ENCODE results near the gene ZNF556.
A peak's percentile ranks its signal among the peaks of the same experiment; 100 is the strongest.

The ZNF556 gene

DNA sequence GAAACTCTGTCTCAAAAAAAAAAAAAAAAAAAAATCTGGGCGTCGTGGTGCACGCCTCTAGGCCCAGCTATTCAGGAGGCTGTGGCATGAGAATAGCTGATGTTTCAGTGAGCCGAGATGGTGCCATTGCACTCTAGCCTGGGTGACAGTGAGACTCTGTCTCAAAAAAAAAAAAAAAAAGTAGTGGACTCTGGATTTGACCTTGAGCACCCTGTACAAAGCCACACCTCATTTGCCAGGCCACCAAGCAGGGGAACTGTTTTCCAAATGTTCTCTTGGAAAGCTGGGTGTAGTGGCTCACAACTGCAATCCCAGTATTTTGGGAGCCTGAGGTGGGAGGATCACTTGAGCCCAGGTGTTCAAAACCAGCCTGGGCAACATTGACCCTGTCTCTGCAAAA lies 29.7 kb upstream of the ZNF556 start:
- peaks cover 7% of the 10 kb centered on the region for H4K20me1 ChIP-seq
- H3K9ac ChIP-seq = no peak overlapping the region
- peaks cover 12% of the 10 kb centered on the region for H3K4me1 ChIP-seq
- H3K36me3 ChIP-seq = peaks cover 55% of the 10 kb centered on the region
- H3K4me2 ChIP-seq = no peak overlapping the region
- peaks cover 77% of the 10 kb centered on the region for H3K9me3 ChIP-seq
- no peak for TF ChIP-seq Cebpa-rat (IDR thresholded peaks at IDR 0.05)
- H3K4me3 ChIP-seq = no peak overlapping the region
- no peak overlapping the region for H3K27ac ChIP-seq
- H3K27me3 ChIP-seq = no peaks in the 10 kb centered on the region

DNA sequence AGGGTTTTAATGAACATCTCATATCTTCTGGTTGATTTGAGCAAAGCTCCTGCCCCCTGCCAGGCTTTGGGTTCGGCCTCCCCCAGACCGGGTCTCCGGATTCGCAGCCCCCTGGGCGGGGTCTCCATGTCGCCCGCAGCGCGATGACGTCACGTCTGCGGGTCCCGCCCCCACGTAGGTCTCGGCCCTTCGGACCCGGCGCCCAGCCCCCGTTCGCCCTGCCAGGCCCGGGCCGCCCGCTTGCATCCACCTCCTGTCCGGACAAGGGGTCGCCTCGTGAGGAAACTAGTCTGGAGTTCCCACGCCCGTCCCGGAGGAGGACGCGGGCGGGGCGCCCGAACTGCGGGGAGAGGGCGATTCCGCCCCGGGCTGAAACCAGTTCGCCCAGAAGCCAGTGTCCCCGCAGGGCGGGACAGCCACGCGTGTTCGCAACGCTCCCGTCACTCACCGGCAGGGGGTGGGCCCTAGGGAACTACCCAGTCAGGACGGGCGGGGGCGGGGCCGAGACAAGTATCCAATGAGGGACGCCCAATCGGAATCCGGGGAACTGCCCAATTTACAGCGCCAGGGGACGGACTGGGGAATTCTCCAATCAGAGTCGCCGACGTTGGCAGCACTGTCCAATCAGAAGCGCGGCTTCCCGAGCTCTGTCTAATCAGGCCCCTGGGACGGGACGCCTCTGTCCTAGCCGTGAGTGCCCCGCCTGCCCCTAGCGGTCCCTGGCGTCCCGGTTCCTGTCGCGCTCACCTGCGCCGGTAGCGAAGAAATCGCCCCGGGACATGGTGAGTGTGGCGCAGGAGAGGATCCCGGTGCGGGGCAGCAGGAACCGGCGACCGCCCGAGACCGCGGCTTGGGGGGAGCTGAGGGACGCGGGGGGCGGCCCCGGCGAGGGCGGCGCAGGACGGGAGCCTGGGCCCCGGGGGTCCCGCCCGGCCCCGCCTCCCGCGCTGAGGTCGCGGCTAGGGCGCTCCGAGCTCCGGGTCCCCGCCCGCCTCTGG lies 26.0 kb upstream of the ZNF556 start, which contains the start of gene ZNF555:
ZNF555 (plus strand) TSS at position 682 of the 998 bp plus-strand sequence; CDS start at position 780, 98 bp downstream.
- Histone ChIP-seq H3K4me1 (peaks cover 33% of the 10 kb centered on the region), H3K27me3 (no peaks in the 10 kb centered on the region), H3K9ac (peak within 1 kb of the TSS; percentile 92), H3K9me3 (peaks cover 66% of the 10 kb centered on the region), H3K27ac (peak within 1 kb of the TSS; percentile 96), H3K4me2 (peak within 1 kb of the TSS; percentile 100), H3K36me3 (peaks cover 40% of the 10 kb centered on the region), H3K4me3 (peak within 1 kb of the TSS; percentile 93), H4K20me1 (peaks cover 28% of the 10 kb centered on the region)
- TF ChIP-seq Cebpa-rat (IDR thresholded peaks at IDR 0.05) = no peak

- H4K20me1 ChIP-seq = peaks cover 32% of the 10 kb centered on the region
- no peaks in the 10 kb centered on the region for H3K27me3 ChIP-seq
- peak overlapping the region; percentile 93 for H3K4me3 ChIP-seq
- H3K4me1 ChIP-seq = peaks cover 37% of the 10 kb centered on the region
- peaks cover 40% of the 10 kb centered on the region for H3K36me3 ChIP-seq
- peak overlapping the region; percentile 100 for H3K4me2 ChIP-seq
- H3K9me3 ChIP-seq = peaks cover 66% of the 10 kb centered on the region
- peak overlapping the region; percentile 96 for H3K27ac ChIP-seq
- H3K9ac ChIP-seq = peak overlapping the region; percentile 92
- TF ChIP-seq Cebpa-rat (IDR thresholded peaks at IDR 0.05) = no peak
These were observed 25.1 kb upstream of the ZNF556 start for GRCh38 chr19:2841855-2842574.

- TF ChIP-seq Cebpa-rat (IDR thresholded peaks at IDR 0.05) = no peak
- peaks cover 61% of the 10 kb centered on the region for H3K36me3 ChIP-seq
- peaks cover 32% of the 10 kb centered on the region for H4K20me1 ChIP-seq
- no peak overlapping the region for H3K9ac ChIP-seq
- no peak overlapping the region for H3K4me3 ChIP-seq
- H3K9me3 ChIP-seq = peaks cover 67% of the 10 kb centered on the region
- no peaks in the 10 kb centered on the region for H3K27me3 ChIP-seq
- no peak overlapping the region for H3K4me2 ChIP-seq
- H3K27ac ChIP-seq = no peak overlapping the region
- peaks cover 37% of the 10 kb centered on the region for H3K4me1 ChIP-seq
These were observed 22.0 kb upstream of the ZNF556 start for GRCh38 chr19:2845107-2845506.

DNA sequence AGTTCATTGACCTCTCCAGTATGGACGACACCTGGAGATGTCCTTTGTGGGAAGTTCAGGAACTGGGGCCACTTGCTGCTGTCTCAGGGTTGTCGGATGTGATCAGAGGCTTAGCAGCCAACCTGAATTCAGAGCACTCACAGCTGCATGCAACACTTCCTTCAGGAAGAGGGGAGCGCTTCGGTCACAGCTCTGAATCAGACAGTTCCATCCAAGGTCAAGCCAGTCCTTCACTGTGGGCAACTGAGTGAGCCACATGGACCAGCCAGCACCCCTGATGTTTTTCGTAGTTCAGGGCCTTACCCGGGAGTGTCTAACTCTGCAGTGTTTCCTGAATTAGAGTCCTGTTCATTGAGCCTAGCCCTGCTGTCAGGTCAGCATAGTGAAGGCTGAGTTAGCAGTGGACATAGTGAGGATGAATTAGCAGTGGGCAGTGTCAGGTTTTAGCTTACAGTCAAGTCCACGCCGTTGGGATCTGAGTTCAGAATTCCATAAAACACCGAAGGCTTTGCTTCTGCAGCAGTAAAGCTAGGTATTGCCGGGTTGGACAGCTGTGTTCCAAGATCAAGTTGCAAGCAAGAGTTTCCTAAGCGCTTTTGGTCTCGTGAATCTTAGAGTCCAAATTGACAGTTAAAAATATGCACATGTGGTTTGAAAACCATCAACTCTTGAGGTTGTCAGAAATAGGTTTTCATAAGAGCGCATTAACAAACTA lies 20.8 kb upstream of the ZNF556 start:
- Histone ChIP-seq H3K9ac (no peak overlapping the region), H3K4me1 (peaks cover 31% of the 10 kb centered on the region), H3K4me3 (no peak overlapping the region), H3K27ac (no peak overlapping the region), H4K20me1 (peaks cover 32% of the 10 kb centered on the region), H3K36me3 (peaks cover 73% of the 10 kb centered on the region), H3K4me2 (no peak overlapping the region), H3K9me3 (peaks cover 78% of the 10 kb centered on the region), H3K27me3 (no peaks in the 10 kb centered on the region)
- TF ChIP-seq Cebpa-rat (IDR thresholded peaks at IDR 0.05) = no peak

- Histone ChIP-seq H4K20me1 (peaks cover 24% of the 10 kb centered on the region), H3K4me2 (no peak overlapping the region), H3K27ac (no peak overlapping the region), H3K4me1 (peaks cover 25% of the 10 kb centered on the region), H3K4me3 (no peak overlapping the region), H3K9me3 (peaks cover 89% of the 10 kb centered on the region), H3K36me3 (peaks cover 85% of the 10 kb centered on the region), H3K27me3 (no peaks in the 10 kb centered on the region), H3K9ac (no peak overlapping the region)
- TF ChIP-seq Cebpa-rat (IDR thresholded peaks at IDR 0.05) = no peak
These were observed 19.6 kb upstream of the ZNF556 start for GRCh38 chr19:2847507-2847906.

DNA sequence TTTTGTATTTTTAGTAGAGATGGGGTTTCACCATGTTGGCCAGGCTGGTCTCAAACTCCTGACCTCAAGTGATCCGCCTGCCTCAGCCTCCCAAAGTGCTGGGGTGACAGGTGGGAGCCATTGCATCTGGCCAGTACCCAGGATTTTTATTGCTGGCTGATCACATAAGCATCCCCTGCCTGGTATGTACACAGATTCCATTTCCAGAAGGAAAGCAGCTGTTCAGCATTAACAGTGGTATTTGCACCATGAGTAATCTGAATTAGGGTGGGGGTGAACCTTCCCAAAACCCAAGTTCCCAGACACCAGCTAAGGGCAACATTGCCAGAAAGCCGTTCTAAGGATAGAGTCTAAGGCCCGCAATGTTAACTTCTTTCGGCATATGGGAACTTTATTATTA lies 18.5 kb upstream of the ZNF556 start:
- Histone ChIP-seq H3K27me3 (no peaks in the 10 kb centered on the region), H3K27ac (no peak overlapping the region), H3K4me3 (no peak overlapping the region), H3K4me1 (peaks cover 14% of the 10 kb centered on the region; the same call in 1 of the 2 replicates), H3K9ac (no peak overlapping the region), H3K4me2 (no peak overlapping the region), H4K20me1 (peaks cover 13% of the 10 kb centered on the region; the same call in 1 of the 2 replicates), H3K36me3 (peaks cover 96% of the 10 kb centered on the region), H3K9me3 (peaks cover 100% of the 10 kb centered on the region)
- no peak for TF ChIP-seq Cebpa-rat (IDR thresholded peaks at IDR 0.05)

DNA sequence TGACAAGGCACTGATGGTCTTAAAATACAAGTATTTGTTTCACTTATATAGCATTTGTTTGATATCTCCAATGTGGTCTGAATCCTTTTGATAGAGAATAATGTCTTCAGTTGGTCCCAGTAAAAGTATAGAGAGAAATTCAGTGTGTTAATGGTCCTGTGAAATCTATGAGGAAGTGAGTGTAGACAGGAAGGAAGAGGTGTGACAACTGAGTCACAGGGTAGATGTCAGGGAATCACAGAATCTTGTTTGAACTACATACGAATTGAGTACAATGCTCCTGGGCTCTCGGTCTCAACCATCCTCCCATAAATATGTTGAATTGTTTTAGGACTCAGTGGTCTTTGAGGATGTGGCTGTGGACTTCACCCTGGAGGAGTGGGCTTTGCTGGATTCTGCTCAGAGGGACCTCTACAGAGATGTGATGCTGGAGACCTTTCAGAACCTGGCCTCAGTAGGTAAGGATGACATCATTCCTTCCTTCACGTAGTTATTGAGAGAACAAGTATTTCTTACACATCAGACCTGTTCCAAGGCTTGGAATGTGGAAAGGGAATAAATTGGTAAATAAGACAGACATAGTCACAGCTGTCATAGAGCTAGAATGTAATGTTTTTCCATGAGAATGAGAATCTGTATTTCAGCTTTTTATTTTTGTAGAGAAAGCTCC lies 16.7 kb upstream of the ZNF556 start:
- Histone ChIP-seq H3K27me3 (no peaks in the 10 kb centered on the region), H3K9me3 (peaks cover 100% of the 10 kb centered on the region), H3K4me3 (peak overlapping the region; percentile 34; the same call in 1 of the 2 replicates), H4K20me1 (peaks cover 10% of the 10 kb centered on the region; the same call in 1 of the 2 replicates), H3K9ac (no peak overlapping the region), H3K4me2 (no peak overlapping the region), H3K4me1 (peaks cover 10% of the 10 kb centered on the region; the same call in 1 of the 2 replicates), H3K36me3 (peaks cover 100% of the 10 kb centered on the region), H3K27ac (no peak overlapping the region)
- TF ChIP-seq Cebpa-rat (IDR thresholded peaks at IDR 0.05) = no peak

DNA sequence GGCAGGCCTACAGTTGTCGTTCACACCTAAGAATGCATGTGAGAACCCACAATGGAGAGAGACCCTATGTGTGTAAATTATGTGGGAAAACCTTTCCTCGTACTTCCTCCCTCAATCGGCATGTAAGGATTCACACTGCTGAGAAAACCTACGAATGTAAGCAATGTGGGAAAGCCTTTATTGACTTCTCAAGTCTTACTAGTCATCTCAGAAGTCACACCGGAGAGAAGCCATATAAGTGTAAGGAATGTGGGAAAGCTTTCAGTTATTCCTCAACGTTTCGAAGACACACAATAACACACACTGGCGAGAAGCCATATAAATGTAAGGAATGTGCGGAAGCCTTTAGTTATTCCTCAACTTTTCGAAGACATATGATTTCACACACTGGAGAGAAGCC lies 14.5 kb upstream of the ZNF556 start:
- peaks cover 99% of the 10 kb centered on the region for H3K36me3 ChIP-seq
- H4K20me1 ChIP-seq = no peaks in the 10 kb centered on the region
- peaks cover 100% of the 10 kb centered on the region for H3K9me3 ChIP-seq
- TF ChIP-seq Cebpa-rat (IDR thresholded peaks at IDR 0.05) = no peak
- no peak overlapping the region for H3K27ac ChIP-seq
- no peak overlapping the region for H3K9ac ChIP-seq
- no peaks in the 10 kb centered on the region for H3K4me1 ChIP-seq
- H3K4me2 ChIP-seq = no peak overlapping the region
- H3K27me3 ChIP-seq = no peaks in the 10 kb centered on the region
- peak overlapping the region; percentile 34 for H3K4me3 ChIP-seq
